Trophoblast cell (in vitro differentiated cells and primary cell): ENCODE data around the gene POTEI.
"Not testable (repeated sequence)": the region's sequence is repeated elsewhere in the genome, so short reads cannot be mapped to it uniquely, and the experiment has no call there.

Source experiments
- DNase-seq, 2 donors: peaks; one replicate each; pipeline ENCODE4 v3.0.0-alpha.2; 2016
- H2AFZ ChIP-seq: 2 replicates; pipeline ENCODE4 v1.6.1; 2013; ENCODE audit warnings: low read length, moderate library complexity, mild to moderate bottlenecking; ENCODE audit not compliant: insufficient read depth, poor library complexity
- H2AK5ac ChIP-seq: 2 replicates; pipeline ENCODE4 v1.6.1; 2013; ENCODE audit warnings: mild to moderate bottlenecking, low read length
- H2BK120ac ChIP-seq: 2 replicates; pipeline ENCODE4 v1.6.1; 2013; ENCODE audit warnings: low read length, mild to moderate bottlenecking, moderate library complexity; ENCODE audit not compliant: insufficient read depth, poor library complexity
- H2BK12ac ChIP-seq: 2 replicates; pipeline ENCODE4 v1.6.1; 2013; ENCODE audit warnings: mild to moderate bottlenecking, low read length, moderate library complexity
- H2BK5ac ChIP-seq: 2 replicates; pipeline ENCODE4 v1.6.1; 2013; ENCODE audit warnings: low read length, low read depth, moderate library complexity, mild to moderate bottlenecking; ENCODE audit not compliant: poor library complexity
- H3K14ac ChIP-seq: 2 replicates; pipeline ENCODE4 v1.6.1; 2013; ENCODE audit warnings: mild to moderate bottlenecking, low read length
- H3K18ac ChIP-seq: 2 replicates; pipeline ENCODE4 v1.6.1; 2013; ENCODE audit warnings: mild to moderate bottlenecking, low read length
- H3K23ac ChIP-seq: 2 replicates; pipeline ENCODE4 v1.6.1; 2013; ENCODE audit warnings: low read length
- H3K27ac ChIP-seq: 2 replicates; pipeline ENCODE4 v1.5.1; 2013; ENCODE audit warnings: low read depth, mild to moderate bottlenecking, inconsistent platforms, low read length, moderate library complexity
- H3K27me3 ChIP-seq: 2 replicates; pipeline ENCODE4 v1.6.1; 2013; ENCODE audit warnings: inconsistent platforms, mild to moderate bottlenecking, low read length, moderate library complexity; ENCODE audit not compliant: insufficient read depth
- H3K36me3 ChIP-seq, 2 experiments: 1 replicate in 1 of 2; 2 replicates in 1 of 2; pipeline ENCODE4 v1.6.1; 2013; ENCODE audit warnings: low read length in 2 of 2, mild to moderate bottlenecking in 2 of 2, moderate library complexity in 1 of 2; ENCODE audit not compliant: insufficient read depth in 2 of 2, control insufficient read depth in 1 of 2
- H3K4ac ChIP-seq: 2 replicates; pipeline ENCODE4 v1.6.1; 2013; ENCODE audit warnings: low read depth, mild to moderate bottlenecking, low read length, moderate library complexity
- H3K4me1 ChIP-seq, 2 experiments: 1 replicate in 1 of 2; 2 replicates in 1 of 2; pipeline ENCODE4 v1.6.1; 2013; ENCODE audit warnings: low read length in 2 of 2, mild to moderate bottlenecking in 2 of 2, moderate library complexity in 1 of 2; ENCODE audit not compliant: insufficient read depth in 2 of 2, control insufficient read depth in 1 of 2
- H3K4me2 ChIP-seq: 2 replicates; pipeline ENCODE4 v1.6.1; 2013; ENCODE audit warnings: inconsistent platforms, mild to moderate bottlenecking, low read length, moderate library complexity
- H3K4me3 ChIP-seq: 2 replicates; pipeline ENCODE4 v1.5.1; 2013; ENCODE audit warnings: mild to moderate bottlenecking, low read depth, low read length, inconsistent platforms
- H3K79me1 ChIP-seq: one replicate; pipeline ENCODE4 v1.6.1; 2013; ENCODE audit warnings: low read length
- H3K79me2 ChIP-seq: 2 replicates; pipeline ENCODE4 v1.6.1; 2013; ENCODE audit warnings: low read length, mild to moderate bottlenecking; ENCODE audit not compliant: control insufficient read depth, insufficient read depth, poor library complexity
- H3K9ac ChIP-seq: 2 replicates; pipeline ENCODE4 v1.6.1; 2013; ENCODE audit warnings: mild to moderate bottlenecking, low read length
- H3K9me3 ChIP-seq: 2 replicates; pipeline ENCODE4 v1.6.1; 2013; ENCODE audit warnings: low read depth, mild to moderate bottlenecking, control low read depth, inconsistent platforms, low read length; ENCODE audit not compliant: insufficient read depth
- H4K12ac ChIP-seq: 2 replicates; pipeline ENCODE4 v1.6.1; 2013; ENCODE audit warnings: low read depth, mild to moderate bottlenecking, low read length, moderate library complexity
- H4K8ac ChIP-seq: 2 replicates; pipeline ENCODE4 v1.6.1; 2013; ENCODE audit warnings: low read depth, mild to moderate bottlenecking, low read length, moderate library complexity
- H4K91ac ChIP-seq: one replicate; pipeline ENCODE4 v1.6.1; 2013; ENCODE audit warnings: low read depth, mild to moderate bottlenecking, low read length, moderate library complexity
- WGBS: extraction: QIAGEN DNeasy Blood & Tissue Kit; methylation state at CpG from one replicate; pipeline ENCODE4 v1.1.7; 2013; ENCODE audit warnings: missing lambda C conversion rate; ENCODE audit not compliant: insufficient read length, insufficient coverage; ENCODE audit errors: extremely low coverage; 5-methylcytosine and 5-hydroxymethylcytosine counted together

The POTEI gene

DNA sequence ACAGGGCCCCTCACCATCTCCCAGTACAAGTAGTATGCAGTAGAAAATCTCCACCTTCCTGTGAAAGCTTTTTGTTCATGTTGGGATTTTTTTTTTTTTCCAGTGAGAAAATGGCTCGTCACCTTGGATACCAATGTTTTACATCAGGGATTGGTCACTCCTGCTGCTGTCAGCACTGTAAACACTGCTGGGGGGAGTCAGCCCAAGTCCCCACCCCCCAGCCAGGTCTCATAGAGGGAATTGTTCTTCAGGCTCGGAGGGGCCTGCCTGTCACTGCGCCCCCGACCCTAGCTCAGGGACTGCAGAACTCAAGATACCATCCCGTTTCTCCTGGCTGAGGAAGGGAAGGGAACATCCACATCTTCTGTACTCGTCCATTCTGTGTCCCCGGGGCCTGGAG, 11.9 kb upstream of the POTEI start, which contains the start of gene CFC1B:
TSS of gene CFC1B (plus strand) at position 231 of the 400 bp plus-strand sequence. CDS start 263 bp downstream, outside the sequence.
- WGBS: no CpG with 5 or more reads among the region's 7 CpGs

DNA sequence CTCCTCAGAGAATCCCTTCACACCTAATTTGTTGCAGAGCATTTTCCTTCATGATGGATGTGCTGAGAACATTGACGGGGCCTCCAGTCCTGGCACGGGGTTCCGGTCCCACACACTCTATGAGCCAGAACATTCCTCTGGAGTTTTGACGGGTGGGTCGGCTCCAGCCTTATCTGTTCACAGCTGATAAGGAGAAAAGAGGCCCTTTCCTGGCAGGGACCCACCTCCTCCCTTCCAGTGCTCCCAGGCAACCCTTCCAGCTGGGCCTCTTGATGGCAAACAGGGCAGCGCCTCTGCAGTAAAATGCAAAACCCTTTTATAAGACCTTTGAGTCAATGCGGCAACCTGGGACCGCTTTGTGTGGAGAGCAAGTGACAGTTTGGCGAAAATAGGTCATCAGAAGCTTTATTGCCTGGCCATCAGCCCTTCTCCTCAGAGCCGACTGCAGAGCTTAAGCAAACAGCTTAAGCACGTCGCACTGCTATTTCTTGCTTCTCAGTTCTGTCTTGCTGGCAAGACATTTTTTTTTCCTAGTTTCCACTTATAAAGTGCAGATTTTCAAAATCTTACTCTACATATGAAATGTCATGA, 9.5 kb upstream of the POTEI start:
- H2BK5ac ChIP-seq, H3K4me1 ChIP-seq, H3K4me3 ChIP-seq, H3K4me2 ChIP-seq, H3K23ac ChIP-seq, H4K91ac ChIP-seq, H2BK120ac ChIP-seq, H3K79me1 ChIP-seq, H3K9me3 ChIP-seq, H2AFZ ChIP-seq, H2BK12ac ChIP-seq, H3K27me3 ChIP-seq, H3K36me3 ChIP-seq, H3K14ac ChIP-seq, H3K9ac ChIP-seq, H3K79me2 ChIP-seq, H3K27ac ChIP-seq, H3K4ac ChIP-seq, DNase-seq, H4K12ac ChIP-seq, H3K18ac ChIP-seq, H2AK5ac ChIP-seq, H4K8ac ChIP-seq: not testable (repeated sequence)
- no CpG with 5 or more reads among the region's 12 CpGs for WGBS

More for the DNA sequence above, 11.9 kb upstream of the POTEI start, which contains the start of gene CFC1B:
- H3K4me3 ChIP-seq, DNase-seq, H4K12ac ChIP-seq, H3K4me1 ChIP-seq, H2BK12ac ChIP-seq, H4K8ac ChIP-seq, H4K91ac ChIP-seq, H2BK5ac ChIP-seq, H3K9me3 ChIP-seq, H2AFZ ChIP-seq, H3K9ac ChIP-seq, H3K27me3 ChIP-seq, H3K4ac ChIP-seq, H3K79me1 ChIP-seq, H2AK5ac ChIP-seq, H3K4me2 ChIP-seq, H3K79me2 ChIP-seq, H3K23ac ChIP-seq, H3K18ac ChIP-seq, H3K36me3 ChIP-seq, H2BK120ac ChIP-seq, H3K27ac ChIP-seq, H3K14ac ChIP-seq: not testable (repeated sequence)

DNA sequence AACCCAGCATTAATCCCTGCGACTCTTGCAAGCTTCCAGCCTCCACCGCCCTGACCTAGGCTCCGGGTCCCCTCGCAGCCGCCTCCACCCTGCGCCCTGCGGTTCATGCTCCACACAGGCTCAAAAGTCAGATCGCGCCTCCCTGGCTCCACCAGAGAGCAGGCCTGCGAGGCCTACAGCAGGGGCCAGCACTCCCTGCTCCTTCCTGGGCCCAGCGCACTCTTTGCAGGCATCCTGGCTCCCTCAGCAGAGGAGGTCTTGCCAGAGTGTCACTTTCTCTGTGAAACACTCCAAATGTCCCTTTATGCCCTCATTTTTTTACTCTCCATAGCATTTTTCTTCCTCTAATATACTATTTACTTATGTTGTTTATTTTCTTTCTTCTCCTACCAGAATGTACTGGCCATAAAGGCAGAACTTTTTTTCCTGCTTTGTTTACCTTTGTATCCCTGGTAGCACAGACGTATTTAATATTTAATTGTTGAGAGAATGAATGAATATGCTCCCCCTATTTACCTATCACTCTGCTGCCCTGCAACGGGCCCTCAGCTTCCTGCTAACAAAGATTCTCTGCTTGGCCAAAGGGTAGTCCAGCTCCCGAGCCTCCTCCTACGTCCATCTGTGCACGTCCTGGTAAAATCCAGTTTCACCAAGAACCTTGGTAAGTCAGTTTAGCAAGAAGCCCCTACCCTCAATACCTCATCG, 2.8 kb upstream of the POTEI start:
- not testable (repeated sequence) for H2AK5ac ChIP-seq, H3K9me3 ChIP-seq, H3K4me3 ChIP-seq, H3K9ac ChIP-seq, H4K12ac ChIP-seq, H3K14ac ChIP-seq, H4K8ac ChIP-seq, H3K27me3 ChIP-seq, H2BK5ac ChIP-seq, H4K91ac ChIP-seq, H3K18ac ChIP-seq, H3K4me2 ChIP-seq, H2BK120ac ChIP-seq, H3K79me2 ChIP-seq, H2BK12ac ChIP-seq, H3K27ac ChIP-seq, H3K79me1 ChIP-seq, H2AFZ ChIP-seq, H3K36me3 ChIP-seq, H3K23ac ChIP-seq, H3K4ac ChIP-seq, H3K4me1 ChIP-seq, DNase-seq
- WGBS: no CpG with 5 or more reads among the region's 17 CpGs

DNA sequence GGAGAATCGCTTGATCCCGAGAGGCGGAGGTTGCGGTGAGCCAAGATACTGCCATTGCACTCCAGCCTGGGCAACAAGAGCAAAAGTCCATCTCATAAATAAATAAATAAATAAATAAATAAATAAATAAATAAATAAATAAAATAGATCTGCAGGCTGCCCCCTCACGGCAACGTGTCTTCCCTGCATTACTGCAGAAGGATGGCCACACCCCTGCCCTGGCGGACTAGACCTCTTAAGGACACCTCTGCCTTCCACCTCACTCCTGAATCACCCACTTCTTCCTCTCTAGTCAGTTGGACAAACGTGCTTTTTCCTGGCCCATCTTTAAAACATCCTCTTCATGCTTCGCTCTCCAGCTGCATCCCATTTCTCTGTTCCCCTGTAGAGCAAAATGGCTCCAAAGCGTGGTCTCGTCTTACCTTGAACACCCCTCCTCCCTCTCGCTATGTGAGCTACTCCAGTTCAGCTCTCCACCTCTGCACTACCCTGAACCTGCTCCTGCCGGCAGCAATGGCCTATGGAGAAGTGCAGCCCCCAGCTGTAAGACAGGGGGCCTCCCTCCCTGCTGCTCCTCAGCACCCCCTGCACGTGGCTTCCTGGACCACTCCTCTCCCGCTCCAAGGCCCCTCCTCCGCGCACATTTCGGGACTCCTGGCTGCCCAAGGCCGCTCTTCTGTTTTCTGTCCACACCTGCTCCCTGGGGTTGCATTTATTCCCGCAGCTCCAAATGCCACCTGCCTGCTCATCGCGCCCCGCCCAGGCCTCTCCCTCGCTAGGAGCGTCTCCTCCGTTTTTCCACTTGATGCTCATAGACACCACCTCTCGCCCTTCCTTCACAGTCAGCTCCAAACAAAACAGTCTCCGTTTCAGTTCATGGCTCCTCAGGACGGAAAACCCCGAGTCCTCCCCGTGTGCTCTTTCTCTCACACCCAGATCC, 1.9 kb upstream of the POTEI start:
- H3K4me3 ChIP-seq, H3K18ac ChIP-seq, DNase-seq, H3K14ac ChIP-seq, H3K9me3 ChIP-seq, H3K79me2 ChIP-seq, H3K27ac ChIP-seq, H3K4me1 ChIP-seq, H3K27me3 ChIP-seq, H2AK5ac ChIP-seq, H3K4ac ChIP-seq, H2AFZ ChIP-seq, H2BK12ac ChIP-seq, H2BK5ac ChIP-seq, H3K4me2 ChIP-seq, H2BK120ac ChIP-seq, H3K9ac ChIP-seq, H3K23ac ChIP-seq, H3K79me1 ChIP-seq, H4K91ac ChIP-seq, H4K12ac ChIP-seq, H4K8ac ChIP-seq, H3K36me3 ChIP-seq: not testable (repeated sequence)
- no CpG with 5 or more reads among the region's 31 CpGs for WGBS
